Loucy (cell line): Measurements from ENCODE around the gene TES.

Experiments used
- EZH2phosphoT487 ChIP-seq: fragments of 200-600 bp; IDR thresholded peaks from 2 replicates; pipeline ENCODE4 v1.6.1; 2018; ENCODE audit warnings: antibody characterized with exemption, mild to moderate bottlenecking, moderate library complexity, borderline replicate concordance
- TF ChIP-seq, protein P1 (sequence below): fragments of 200-600 bp; sonication (generic); conservative IDR thresholded peaks from 2 replicates; pipeline ENCODE4 v1.5.1; 2014; ENCODE audit warnings: mild to moderate bottlenecking, antibody characterized with exemption, low read length

DNA sequence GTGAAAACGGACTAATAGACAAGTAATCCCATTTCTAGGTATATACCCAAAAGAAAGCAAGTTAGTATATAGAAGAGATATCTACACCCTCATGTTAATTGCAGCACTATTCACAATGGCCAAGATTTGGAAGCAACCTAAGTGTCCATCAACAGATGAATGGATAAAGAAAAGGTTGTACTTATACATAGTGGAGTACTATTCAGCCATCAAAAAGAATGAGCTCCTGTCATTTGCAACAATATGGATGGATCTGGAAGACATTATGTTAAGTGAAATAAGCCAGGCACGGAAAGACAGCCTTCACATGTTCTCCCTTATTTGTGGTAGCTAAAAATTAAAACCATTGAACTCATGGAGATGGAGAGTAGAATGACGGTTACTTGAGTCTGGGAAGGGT, 88.2 kb downstream of the TES start:
- TF ChIP-seq, protein P1, sequence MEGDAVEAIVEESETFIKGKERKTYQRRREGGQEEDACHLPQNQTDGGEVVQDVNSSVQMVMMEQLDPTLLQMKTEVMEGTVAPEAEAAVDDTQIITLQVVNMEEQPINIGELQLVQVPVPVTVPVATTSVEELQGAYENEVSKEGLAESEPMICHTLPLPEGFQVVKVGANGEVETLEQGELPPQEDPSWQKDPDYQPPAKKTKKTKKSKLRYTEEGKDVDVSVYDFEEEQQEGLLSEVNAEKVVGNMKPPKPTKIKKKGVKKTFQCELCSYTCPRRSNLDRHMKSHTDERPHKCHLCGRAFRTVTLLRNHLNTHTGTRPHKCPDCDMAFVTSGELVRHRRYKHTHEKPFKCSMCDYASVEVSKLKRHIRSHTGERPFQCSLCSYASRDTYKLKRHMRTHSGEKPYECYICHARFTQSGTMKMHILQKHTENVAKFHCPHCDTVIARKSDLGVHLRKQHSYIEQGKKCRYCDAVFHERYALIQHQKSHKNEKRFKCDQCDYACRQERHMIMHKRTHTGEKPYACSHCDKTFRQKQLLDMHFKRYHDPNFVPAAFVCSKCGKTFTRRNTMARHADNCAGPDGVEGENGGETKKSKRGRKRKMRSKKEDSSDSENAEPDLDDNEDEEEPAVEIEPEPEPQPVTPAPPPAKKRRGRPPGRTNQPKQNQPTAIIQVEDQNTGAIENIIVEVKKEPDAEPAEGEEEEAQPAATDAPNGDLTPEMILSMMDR, result no peak
- no peak for TF ChIP-seq EZH2phosphoT487
